Bronchial epithelial cell (primary cell): ENCODE measurements around the gene AFF1. TPM values are rescaled to one million over a fixed set of nuclear protein-coding genes. Genes with fewer than 3 reads are reported as not detected.
"Not testable (repeated sequence)": the region's sequence is repeated elsewhere in the genome, so short reads cannot be mapped to it uniquely, and the experiment has no call there.

Source experiments
- DNase-seq: peaks from one replicate; pipeline ENCODE4 v3.0.0-alpha.2; 2010; ENCODE audit warnings: low read depth
- FAIRE-seq: peaks from 2 replicates; lab custom pipeline; 2011; peaks lifted over from hg19 to GRCh38; lab: Jason Lieb, UNC
- H3K27me3 ChIP-seq: 2 replicates; pipeline ENCODE4 v1.5.1; 2011; ENCODE audit warnings: low read length; ENCODE audit not compliant: control insufficient read depth, insufficient read depth
- H3K36me3 ChIP-seq: 2 replicates; pipeline ENCODE4 v1.5.1; 2011; ENCODE audit warnings: low read length; ENCODE audit not compliant: control insufficient read depth, insufficient read depth
- H3K4me3 ChIP-seq: 2 replicates; pipeline ENCODE4 v1.5.1; 2011; ENCODE audit warnings: mild to moderate bottlenecking, low read depth, low read length, control low read depth
- CTCF ChIP-seq: IDR thresholded peaks from 2 replicates; pipeline ENCODE4 v1.5.1; 2011; ENCODE audit warnings: mild to moderate bottlenecking, moderate library complexity, low read length, control low read depth, inconsistent platforms; ENCODE audit not compliant: insufficient read depth, severe bottlenecking
- total RNA-seq: library from RNA; depleted of rRNA; stranded (reverse); fragments of >200 nt; gene quantifications from 2 replicates; pipeline ENCODE4 v1.2.1, GENCODE V29; 2014

Gene AFF1
- total RNA-seq, 1 donor from 2014 or later = 9.2 TPM

GRCh38 chr4:86994686-86995085, 59.9 kb downstream of the AFF1 start:
- H3K27me3 ChIP-seq = no peaks in the 10 kb centered on the region
- DNase-seq (no peak), FAIRE-seq (no peak)
- no peak overlapping the region for H3K4me3 ChIP-seq
- H3K36me3 ChIP-seq = peaks cover 5% of the 10 kb centered on the region
- no peak for TF ChIP-seq CTCF

- H3K4me3 ChIP-seq, FAIRE-seq, H3K27me3 ChIP-seq, H3K36me3 ChIP-seq, DNase-seq: not testable (repeated sequence)
These were observed 61.7 kb downstream of the AFF1 start for GRCh38 chr4:86996510-86996909.

- no peak for FAIRE-seq
- TF ChIP-seq CTCF = no peak
- Histone ChIP-seq H3K36me3 (peaks cover 6% of the 10 kb centered on the region), H3K4me3 (no peak overlapping the region), H3K27me3 (no peaks in the 10 kb centered on the region)
- DNase-seq = no peak
These were observed 64.4 kb downstream of the AFF1 start for GRCh38 chr4:86999136-86999643.

- Histone ChIP-seq H3K27me3 (no peaks in the 10 kb centered on the region), H3K4me3 (no peak overlapping the region), H3K36me3 (peaks cover 1% of the 10 kb centered on the region)
- DNase-seq (no peak), FAIRE-seq (no peak)
- no peak for TF ChIP-seq CTCF
These were observed 67.9 kb downstream of the AFF1 start for GRCh38 chr4:87002682-87003043.

GRCh38 chr4:87003266-87003665, 68.5 kb downstream of the AFF1 start:
- no peak for FAIRE-seq
- Histone ChIP-seq H3K36me3 (peaks cover 1% of the 10 kb centered on the region), H3K27me3 (no peaks in the 10 kb centered on the region), H3K4me3 (no peak overlapping the region)
- TF ChIP-seq CTCF = no peak
- no peak for DNase-seq

GRCh38 chr4:87005369-87005689, 70.5 kb downstream of the AFF1 start:
- no peaks in the 10 kb centered on the region for H3K27me3 ChIP-seq
- peaks cover 1% of the 10 kb centered on the region for H3K36me3 ChIP-seq
- DNase-seq (peak; percentile 28), FAIRE-seq (no peak)
- H3K4me3 ChIP-seq = no peak overlapping the region
- no peak for TF ChIP-seq CTCF
